SH-SY5Y (cell line): ENCODE measurements around the gene DYNC2H1.

Experiments used
- GATA2 ChIP-seq: IDR thresholded peaks from 2 replicates; pipeline ENCODE4 v1.6.1; 2011; ENCODE audit warnings: mild to moderate bottlenecking, low read depth, low read length
- GATA3 ChIP-seq: IDR thresholded peaks from 2 replicates; pipeline ENCODE4 v1.6.1; 2011; ENCODE audit warnings: low read depth, mild to moderate bottlenecking, low read length, moderate library complexity

GRCh38 chr11:103436131-103436770 lies 327.0 kb downstream of the DYNC2H1 start:
- TF ChIP-seq GATA3 (no peak), GATA2 (no peak)
